NCI-H748 treated with DMSO at 0.1 percent for 48 hours (cell line): Measurements from ENCODE around the gene DGCR8.

Experiments
- DNase-seq: peaks from one replicate; lab custom pipeline; 2025; lab: John Stamatoyannopoulos, UW

The DGCR8 gene

DNA sequence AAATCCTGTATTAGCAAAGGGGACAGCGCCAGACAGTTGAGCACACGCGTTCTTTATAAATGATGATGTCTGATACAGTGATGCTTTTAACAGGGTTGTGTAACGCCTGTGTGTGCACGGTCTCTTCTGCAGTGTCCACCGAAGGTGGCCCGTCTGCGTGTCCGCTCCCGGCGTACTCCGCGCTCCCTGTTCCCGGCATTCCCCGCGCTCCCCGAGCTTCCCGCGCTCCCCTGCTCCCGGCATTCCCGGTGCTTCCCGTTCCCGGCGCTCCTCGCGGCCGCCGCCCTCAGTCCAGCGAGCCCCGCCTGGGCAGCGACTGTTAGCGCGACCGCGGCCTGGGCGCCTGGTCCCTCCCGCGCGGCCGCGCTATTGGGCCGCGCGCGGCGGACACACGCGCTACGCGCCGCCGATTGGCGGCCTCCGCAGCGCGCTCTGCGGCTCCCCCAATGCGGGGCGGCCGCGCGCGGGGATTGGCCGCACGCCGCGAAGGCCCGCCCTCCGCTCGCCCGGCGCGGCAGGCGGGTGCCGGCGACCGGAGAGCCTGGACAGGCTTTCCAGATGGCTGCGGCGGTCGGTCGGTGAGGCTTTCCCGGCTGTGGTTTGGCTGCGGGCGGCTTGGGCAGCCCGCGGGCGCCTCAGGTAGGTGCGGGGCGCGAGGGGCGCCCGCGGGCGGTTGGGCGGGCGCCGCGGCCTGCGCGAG, at the start of gene DGCR8:
TSS of gene DGCR8 (plus strand) at position 497 of the 700 bp plus-strand sequence. CDS start 5,723 bp downstream, outside the sequence.
- DNase-seq = peak; percentile 77

DNA sequence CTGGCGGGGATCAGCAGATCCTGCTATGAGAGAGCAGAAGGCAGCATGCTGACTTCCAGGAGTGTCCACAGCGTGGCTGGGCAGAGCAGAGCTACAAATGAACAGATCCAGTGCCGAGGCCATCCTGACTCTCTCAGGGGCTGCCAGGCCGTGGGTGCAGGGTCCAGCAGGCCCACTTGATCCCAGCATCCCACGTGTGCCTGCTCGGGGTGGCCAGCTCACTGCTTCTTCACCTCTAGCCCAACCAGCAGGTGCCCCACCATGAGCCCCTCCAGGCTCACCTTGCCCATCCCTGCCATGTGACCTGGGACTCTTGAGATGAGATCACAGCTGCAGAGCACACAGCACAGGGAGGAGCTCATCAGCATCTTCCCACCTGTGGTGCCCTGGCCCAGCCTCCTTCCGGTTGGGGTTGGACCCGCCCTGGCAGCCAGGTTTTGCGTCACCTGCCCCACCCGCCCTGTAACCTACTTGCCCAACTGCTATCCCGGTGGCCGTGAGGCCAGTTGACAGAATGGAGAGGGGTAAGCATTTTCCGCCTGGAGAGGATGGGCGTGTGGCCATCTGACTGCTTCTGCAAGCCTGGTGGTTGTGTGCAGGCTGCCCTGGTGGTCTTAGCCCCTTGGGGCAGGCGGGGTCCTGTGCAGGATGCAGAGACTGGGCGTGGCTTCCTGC, 48.2 kb upstream of the DGCR8 start:
- peak; percentile 1 for DNase-seq

DNA sequence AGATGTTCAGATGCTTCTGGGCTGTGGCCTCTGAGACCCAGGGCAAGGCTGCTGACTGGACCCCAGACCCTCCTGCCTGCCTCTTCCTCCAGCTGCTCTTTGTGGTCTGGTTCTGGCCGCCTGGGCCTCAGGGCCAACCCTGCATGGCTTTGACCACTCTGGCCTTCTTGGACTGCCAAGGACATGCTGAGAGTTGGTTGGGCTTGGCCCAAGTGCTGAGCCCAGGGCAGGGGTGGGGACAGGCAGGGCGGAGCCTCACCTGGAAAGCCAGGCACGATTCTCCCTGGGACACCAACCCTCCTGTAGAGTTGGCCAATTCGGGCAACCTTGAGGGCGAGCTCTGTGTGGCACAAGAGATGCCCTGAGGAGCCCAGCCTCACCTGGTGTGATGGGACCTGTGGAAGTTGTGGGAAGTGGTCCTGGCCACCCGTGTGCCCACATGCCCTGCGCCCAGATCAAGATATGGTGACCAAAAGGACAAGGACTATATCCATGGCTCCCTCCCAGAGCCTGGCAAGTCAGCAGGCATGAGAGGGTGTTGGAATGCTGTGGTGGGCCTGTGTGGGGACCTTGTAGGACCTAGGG, 47.5 kb upstream of the DGCR8 start:
- DNase-seq = no peak

DNA sequence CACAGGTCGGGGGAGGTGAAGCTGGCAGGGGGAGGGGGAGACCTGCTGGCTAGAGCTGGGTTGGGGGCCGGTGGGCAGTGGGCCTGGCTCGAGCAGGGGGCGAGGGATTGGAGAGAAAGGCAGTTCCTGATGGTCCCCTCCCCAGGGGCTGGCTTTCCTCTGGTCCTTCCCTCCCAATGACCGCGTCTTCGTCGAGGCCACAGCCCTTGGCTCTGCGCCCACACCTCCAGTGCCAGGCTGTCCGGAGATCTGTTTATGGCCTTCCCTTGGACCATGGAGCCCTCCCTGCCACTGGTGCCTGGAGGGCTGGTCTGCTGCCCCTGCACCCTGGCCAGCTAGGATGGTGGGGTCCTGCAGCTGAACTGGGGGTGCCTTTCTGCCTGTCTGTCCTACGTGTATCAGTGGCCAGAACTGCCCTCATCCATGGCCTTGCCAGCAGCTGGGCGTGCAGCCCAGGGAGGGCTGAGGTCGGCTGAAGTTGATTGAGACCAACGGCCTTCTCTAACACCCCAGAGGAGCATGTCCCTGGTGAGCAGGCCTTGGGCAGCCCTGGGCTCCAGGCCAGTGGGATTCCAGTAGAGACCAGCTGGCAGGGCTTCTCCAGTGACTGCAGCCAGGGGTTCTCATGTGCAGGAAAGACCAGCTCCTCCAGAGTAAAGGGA, 46.9 kb upstream of the DGCR8 start:
- DNase-seq = no peak

DNA sequence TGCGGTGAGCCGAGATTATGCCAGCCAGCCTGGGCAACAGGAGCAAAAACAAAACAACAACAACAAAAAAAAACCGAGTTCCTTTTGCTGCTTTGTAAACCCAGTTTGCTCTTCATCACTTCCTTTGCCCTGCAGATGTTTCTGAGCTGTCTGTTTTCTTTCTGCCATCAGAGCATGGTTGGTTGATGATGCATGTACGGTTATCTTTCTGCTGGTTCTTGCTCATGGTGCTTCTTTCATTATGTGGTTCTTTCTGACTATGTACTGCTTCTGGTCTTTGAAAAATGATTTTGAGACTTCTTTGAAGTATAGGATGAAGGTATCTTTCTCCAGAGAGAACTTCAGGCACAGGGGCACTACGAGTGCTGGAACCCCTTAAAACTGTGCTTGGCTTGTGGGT, 45.9 kb upstream of the DGCR8 start:
- no peak for DNase-seq

DNA sequence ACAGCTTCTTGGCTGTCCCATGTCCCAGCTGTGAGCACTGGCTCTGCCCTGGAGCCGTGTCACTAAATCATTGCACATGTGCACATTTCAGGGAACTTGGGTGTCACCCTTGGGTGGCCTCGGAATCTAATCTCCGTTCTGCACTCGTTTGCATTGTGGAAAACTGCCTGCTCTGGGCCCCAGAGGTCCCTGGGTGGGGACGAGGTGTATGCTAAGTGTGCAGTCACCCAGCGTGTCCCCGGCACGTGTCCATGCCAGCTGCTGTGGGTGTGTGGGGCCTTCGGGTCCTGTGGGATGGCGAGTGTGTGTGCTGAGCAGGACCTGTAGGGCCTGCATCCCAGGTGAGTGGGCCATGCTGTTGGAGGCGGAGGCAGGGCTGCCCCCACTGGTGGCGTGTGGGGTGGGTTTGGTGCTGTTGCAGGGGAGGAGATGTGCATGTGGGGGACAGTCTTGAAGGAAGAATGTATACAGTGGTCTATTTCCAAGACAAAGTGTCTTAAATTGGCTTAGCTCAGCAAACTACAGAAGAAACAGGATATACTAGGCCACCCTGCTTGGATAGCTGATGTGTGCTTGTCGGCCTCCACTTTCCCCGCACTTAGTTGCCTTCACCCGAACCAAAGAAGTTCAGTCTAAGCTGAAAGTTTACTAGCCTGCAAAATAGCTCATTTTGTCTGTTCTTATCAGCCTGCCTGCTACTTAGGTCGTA, 44.5 kb upstream of the DGCR8 start:
- no peak for DNase-seq

DNA sequence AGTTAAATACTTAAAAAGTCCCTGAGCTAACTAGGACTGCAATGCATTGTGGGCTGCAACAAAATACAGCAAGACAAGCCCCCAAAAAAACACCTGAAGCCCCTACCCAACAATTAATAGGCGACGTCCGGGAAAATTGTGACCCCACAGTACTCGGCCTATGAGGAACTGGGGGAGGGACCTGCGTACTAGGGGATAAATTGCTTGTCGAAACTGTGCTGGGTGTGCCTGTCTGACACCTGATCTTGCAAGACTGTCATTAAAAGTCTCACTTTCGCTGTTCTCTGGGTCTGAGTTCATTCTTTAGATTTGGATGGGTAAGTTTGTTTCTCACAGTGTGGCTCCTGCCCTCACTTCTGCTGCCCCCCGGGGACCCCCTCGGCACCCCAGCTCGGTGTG, 44.0 kb upstream of the DGCR8 start:
- DNase-seq = no peak

DNA sequence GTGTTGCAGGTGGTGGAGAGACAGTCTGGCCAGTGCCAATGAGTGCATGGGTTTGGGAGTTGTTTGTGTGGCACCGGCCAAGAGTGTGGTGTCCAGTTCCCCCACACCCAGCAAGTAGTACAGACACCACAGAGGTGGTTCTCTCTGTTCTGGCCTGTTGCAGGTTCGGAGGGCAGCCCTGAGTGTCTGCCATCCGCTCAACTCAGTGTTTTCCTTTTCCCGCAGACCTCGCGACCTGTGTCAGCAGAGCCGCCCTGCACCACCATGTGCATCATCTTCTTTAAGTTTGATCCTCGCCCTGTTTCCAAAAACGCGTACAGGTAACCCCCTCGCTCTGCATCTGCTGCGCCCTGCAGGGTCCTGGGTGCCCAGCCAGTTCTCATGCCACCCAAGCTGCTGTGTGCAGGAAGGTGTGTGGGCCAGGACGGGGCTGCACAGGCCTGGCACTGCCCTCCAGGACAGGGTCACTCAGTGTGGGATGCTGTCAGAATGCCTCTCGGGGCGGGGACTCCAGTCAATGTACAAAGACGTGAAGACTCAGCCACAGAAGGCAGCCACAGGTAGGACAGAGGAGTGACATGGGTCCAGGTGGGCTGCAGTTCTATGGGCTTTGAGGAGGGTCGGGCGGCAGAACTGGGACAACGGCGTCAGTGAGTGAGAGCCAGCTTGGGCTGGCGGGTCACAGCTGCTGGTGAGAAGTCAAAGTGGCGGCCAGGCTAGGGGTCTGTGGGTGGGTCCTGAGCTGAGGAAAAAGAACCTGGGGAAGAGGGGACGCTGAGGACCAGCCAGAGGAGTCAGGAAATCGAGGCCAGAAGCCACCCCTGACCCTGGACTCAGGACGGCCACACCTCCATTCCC, 43.3 kb upstream of the DGCR8 start:
- no peak for DNase-seq

DNA sequence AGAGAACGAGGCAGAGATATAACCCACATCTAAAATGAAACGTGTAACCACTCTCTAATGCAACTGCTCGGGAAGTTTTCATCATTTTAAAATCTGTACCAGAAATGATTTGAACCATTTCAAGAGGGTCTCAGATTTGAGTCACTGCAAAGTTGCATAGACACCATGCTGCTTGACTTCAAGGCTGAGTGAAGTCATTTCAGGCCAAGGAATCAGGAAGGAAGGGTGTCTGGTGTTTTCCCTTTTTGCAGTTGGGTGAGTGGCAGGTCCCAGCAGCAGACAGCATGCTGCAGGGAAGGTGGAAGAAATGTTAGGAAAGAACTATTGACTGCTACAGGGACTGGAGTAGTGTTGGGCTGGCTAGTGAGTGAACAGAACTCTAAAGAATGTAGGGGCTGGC, 42.6 kb upstream of the DGCR8 start:
- DNase-seq = no peak

DNA sequence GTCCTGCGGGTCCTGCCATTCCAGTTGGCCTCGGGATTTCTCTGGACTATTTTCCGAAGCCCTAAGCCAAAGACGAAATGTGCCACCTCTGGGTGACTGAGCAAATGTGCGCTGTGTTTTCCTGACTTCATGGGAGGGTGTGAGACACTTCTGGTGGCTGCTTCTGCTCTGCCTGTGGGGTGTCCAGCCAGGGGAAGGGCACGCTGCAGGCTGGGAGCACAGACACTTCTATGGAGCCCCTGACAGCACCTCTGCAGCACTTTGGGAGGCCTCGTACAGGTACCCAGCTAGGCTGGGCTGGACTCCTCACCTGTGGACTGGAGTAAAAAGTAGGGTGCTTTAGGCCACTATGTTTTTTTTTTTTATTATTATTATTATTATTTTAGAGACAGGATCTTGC, 41.5 kb upstream of the DGCR8 start:
- DNase-seq = no peak

DNA sequence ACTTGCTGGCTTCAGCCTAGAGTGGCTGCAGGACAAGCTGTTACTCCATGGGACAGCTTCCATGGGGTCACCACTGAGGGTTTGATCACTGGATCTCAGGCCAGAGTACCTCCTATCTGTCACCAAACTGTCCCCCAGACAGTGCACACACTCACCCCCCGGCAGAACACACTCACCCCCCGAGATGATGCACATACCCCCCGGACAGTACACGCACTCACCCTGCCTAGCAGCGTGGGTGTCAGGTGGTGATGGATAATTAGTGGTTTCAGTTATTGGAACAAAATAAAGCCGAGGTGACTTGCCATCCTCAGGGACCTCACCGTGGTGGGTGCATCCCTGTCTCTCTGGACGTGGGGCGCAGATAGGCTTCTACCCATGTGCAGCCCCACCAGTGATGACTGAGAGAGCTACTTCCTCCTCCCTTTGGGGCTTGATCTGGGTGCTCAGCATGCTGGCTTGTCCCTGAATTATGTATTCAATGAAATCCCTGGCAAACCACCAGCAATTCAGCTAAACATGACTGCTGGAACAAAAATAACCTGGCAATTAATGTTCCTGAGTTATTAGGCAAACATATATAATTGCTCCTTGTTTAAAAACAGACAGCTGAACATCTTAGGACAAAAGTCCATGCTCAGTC, 40.2 kb upstream of the DGCR8 start:
- DNase-seq = no peak

DNA sequence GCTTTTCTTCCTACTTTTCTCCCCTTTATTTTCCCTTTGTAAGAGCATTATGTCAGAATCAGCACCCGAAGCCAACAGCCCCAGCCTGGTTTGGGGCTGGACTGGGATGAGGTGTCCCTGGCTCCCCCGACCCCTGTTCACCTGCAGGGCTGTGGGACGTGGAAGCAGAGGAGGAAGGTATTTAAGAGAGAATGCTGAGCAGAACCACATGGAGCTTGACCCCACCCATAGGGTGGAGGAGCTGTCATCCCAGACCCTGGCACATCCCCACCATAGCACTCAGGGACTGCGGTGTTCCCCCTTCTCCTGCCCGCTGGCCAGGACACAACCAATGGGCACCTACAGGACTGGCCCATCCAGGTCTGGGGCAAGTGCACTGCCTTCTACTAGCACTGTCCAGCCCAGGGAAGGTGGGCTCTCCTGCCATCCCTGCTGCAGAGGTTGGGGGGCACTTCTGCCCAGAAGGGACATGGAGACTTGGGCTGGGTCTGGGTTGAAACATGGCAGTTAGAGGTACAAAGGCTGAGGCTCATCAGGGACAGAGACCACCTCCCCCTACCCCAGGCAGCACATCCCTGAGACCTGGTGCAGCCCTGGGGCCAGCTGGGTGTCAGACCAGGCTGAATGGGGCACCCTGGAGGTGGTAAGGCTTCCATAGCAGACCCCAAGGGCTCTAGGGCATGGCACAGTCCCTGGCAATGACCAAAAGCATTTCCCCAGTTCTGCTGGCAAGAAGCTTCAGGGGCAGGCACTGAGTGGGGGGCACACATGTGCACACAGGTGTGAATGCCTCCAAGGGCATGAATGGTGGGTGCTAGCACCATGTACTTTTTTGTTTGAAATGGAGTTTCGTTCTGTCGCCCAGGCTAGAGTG, 39.5 kb upstream of the DGCR8 start:
- no peak for DNase-seq

DNA sequence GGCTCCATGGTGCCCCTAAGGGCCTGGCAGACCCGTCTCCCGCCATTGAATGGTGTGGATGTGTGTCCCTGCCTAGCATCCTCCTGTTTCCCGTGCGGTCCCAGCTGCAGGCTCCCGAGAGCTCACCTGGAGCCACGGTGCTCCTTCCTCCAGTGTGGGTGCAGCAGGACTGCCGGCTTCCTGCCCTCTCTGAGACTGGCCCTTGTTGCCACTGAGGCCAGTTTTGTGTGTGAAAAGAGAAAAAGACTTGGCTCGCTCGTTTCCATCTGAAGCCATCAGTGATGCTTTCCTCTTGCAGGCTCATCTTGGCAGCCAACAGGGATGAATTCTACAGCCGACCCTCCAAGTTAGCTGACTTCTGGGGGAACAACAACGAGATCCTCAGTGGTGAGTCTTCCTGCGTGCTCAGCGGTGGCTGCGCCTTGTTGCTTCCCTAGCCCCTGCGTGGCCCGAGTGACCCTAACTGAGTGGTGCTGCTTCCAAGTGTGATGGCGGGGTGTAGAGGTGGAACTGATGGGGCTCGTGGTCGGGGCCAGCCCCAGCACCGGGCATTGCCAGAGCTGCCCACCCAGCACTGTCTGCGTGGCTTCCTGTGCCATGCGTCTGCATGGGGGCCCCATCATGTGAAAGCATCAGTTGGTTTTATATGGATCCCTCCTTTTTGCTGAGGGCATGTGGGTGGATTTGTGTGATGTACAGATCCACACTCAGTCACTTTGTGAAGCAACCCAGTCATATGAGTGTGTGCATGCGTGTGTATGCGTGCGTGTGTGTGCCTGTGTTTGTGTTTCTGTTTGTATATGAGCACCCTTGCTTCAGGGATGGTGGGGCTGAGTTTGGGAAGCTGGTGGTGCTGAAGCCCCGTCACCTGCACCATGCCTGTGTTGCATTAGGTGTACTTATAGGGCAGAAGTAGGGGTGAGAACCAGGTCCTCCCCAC, 36.7 kb upstream of the DGCR8 start:
- no peak for DNase-seq

DNA sequence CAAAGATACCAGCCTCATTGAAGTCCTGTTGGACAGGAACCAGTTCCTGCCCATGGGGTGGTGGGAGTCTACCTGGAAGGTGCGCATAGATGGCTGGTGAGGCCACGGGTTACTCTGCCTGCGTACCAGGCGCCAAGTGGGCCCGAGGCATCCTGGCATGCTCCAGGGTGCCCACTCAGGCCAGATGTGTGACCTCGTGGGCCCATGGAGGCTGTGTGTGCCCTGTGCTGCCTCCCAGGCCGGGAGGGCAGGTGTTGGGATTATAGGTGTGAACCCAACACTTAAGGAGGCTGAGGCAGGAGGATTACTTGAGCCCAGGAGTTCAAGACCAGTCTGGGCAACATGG, 36.1 kb upstream of the DGCR8 start:
- no peak for DNase-seq

DNA sequence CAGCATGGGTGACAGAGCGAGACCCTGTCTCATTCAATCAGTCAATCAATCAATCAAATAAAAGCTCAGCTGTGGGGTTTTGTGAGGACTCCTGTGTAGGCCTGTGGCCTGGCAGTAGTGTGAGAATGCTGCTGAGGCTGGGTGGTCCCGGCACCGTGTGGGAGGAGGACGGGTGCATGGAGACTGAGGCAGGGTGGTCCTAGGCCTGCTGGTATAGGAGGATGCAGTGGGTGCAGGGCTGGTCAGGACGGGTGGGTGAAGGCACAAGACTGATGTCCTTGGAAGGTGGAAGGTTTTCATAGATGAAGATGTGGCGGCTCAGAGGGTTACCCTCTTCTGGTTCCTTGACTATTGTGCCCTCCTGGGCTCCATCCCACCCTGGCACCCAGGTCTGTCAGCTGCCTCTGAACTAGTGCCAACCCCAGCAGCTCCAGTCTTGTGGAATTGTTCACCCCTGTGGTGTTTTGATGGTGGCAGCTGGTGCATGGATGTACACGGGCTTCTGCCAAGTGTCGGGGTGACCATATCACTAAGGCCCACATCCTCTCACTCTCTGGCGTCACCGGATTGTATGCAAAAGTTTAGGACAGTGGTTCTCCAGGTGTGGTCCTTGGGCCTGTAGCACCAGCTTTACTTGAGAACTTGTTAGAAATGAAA, 35.4 kb upstream of the DGCR8 start:
- DNase-seq = no peak

DNA sequence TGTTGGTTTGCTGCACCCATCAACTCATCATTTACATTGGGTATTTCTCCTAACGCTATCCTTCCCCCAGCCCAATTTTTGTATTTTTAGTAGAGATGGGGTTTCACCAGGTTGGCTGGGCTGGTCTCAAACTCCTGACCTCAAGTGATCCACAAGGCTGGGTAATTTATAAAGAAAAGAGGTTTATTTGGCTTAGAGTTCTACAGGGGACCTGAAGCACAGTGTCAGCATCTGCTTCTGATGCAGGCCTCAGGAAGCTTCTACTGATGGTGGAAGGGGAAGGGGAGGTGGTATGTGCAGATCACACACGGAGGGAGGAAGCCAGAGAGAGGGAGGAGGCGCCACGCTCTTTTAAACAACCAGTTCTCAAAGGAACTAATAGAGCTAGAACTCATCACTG, 33.3 kb upstream of the DGCR8 start:
- DNase-seq = no peak

DNA sequence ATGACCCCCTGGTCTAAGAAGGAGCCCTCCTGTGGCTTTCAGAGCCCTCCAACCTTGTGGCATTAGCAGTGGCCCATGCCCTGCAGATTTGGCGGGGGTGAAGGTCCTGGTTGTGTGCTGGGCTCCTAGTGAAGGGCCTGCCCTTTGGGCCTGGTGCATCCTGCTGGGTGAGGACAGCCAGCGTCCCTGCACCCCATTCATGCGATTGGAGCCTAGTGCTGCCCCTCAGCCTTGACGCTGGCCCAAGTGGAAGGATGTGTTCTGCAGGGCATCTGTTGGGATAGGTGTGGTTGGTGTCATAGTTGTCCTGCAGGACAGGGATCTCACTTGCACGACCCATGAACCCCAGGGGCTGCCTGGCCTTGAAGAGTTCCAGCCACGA, 28.1 kb upstream of the DGCR8 start:
- no peak for DNase-seq
